ENCODE results near the gene TMEM132A. TPM values are rescaled to one million over a fixed set of nuclear protein-coding genes. Genes with fewer than 3 reads are reported as not detected.

TMEM132A gene
- polyA plus RNA-seq, 2 donors = 8.1 to 37.4 TPM

- no peak overlapping the region for H3K27ac ChIP-seq (ENCODE audit: low read depth in 2 of 2, low read length in 1 of 2)
- no peaks in the 10 kb centered on the region for H3K9me3 ChIP-seq (ENCODE audit: control insufficient read depth in 2 of 2, insufficient read depth in 1 of 2, low read depth in 1 of 2, low read length in 1 of 2)
- no peaks in the 10 kb centered on the region for H3K27me3 ChIP-seq (ENCODE audit: control insufficient read depth in 1 of 2, insufficient read depth in 2 of 2, low read length in 2 of 2)
- H3K36me3 ChIP-seq (ENCODE audit: control insufficient read depth in 2 of 2, insufficient read depth in 2 of 2, low read length in 1 of 2) = peaks cover 6 to 27% of the 10 kb centered on the region in 2 donors
- WGBS, 2 donors = 91 to 96% methylated on average over 8 of the region's 8 CpGs
- no peak overlapping the region for H3K4me3 ChIP-seq (ENCODE audit: low read depth in 1 of 2, low read length in 2 of 2)
- H3K4me1 ChIP-seq (ENCODE audit: control insufficient read depth in 2 of 2, insufficient read depth in 2 of 2, low read length in 1 of 2) = peaks cover 6 to 26% of the 10 kb centered on the region in 2 donors
Observed at GRCh38 chr11:60926500-60926899, 2.2 kb downstream of the TMEM132A start.

GRCh38 chr11:60927061-60927592 is 2.9 kb downstream of the TMEM132A start:
- peaks cover 6 to 22% of the 10 kb centered on the region in 2 donors for H3K4me1 ChIP-seq (ENCODE audit: control insufficient read depth in 2 of 2, insufficient read depth in 2 of 2, low read length in 1 of 2)
- no peaks in the 10 kb centered on the region for H3K27me3 ChIP-seq (ENCODE audit: control insufficient read depth in 1 of 2, insufficient read depth in 2 of 2, low read length in 2 of 2)
- H3K36me3 ChIP-seq (ENCODE audit: control insufficient read depth in 2 of 2, insufficient read depth in 2 of 2, low read length in 1 of 2) = peaks cover 3 to 20% of the 10 kb centered on the region in 2 donors
- WGBS, 2 donors = 80 to 85% methylated on average over 8 of the region's 8 CpGs
- H3K27ac ChIP-seq (ENCODE audit: low read depth in 2 of 2, low read length in 1 of 2) = no peak overlapping the region
- H3K9me3 ChIP-seq (ENCODE audit: control insufficient read depth in 2 of 2, insufficient read depth in 1 of 2, low read depth in 1 of 2, low read length in 1 of 2) = no peaks in the 10 kb centered on the region
- H3K4me3 ChIP-seq (ENCODE audit: low read depth in 1 of 2, low read length in 2 of 2) = no peak overlapping the region

GRCh38 chr11:60927600-60927999 is 3.3 kb downstream of the TMEM132A start:
- Histone ChIP-seq H3K4me1 (ENCODE audit: control insufficient read depth in 2 of 2, insufficient read depth in 2 of 2, low read length in 1 of 2) (peaks cover 6 to 22% of the 10 kb centered on the region in 2 donors), H3K27ac (ENCODE audit: low read depth in 2 of 2, low read length in 1 of 2) (no peak overlapping the region), H3K27me3 (ENCODE audit: control insufficient read depth in 1 of 2, insufficient read depth in 2 of 2, low read length in 2 of 2) (no peaks in the 10 kb centered on the region), H3K4me3 (ENCODE audit: low read depth in 1 of 2, low read length in 2 of 2) (no peak overlapping the region), H3K9me3 (ENCODE audit: control insufficient read depth in 2 of 2, insufficient read depth in 1 of 2, low read depth in 1 of 2, low read length in 1 of 2) (no peaks in the 10 kb centered on the region), H3K36me3 (ENCODE audit: control insufficient read depth in 2 of 2, insufficient read depth in 2 of 2, low read length in 1 of 2) (peaks cover 3 to 16% of the 10 kb centered on the region in 2 donors)
- whole genome bisulfite sequencing, 2 donors = 68 to 81% methylated on average over 16 of the region's 16 CpGs

- WGBS, 2 donors = 88 to 90% methylated on average over 20 of the region's 20 CpGs
- no peak overlapping the region for H3K4me3 ChIP-seq (ENCODE audit: low read depth in 1 of 2, low read length in 2 of 2)
- peaks cover 6 to 22% of the 10 kb centered on the region in 2 donors for H3K4me1 ChIP-seq (ENCODE audit: control insufficient read depth in 2 of 2, insufficient read depth in 2 of 2, low read length in 1 of 2)
- no peaks in the 10 kb centered on the region for H3K27me3 ChIP-seq (ENCODE audit: control insufficient read depth in 1 of 2, insufficient read depth in 2 of 2, low read length in 2 of 2)
- H3K36me3 ChIP-seq (ENCODE audit: control insufficient read depth in 2 of 2, insufficient read depth in 2 of 2, low read length in 1 of 2) = peaks cover 0 to 12% of the 10 kb centered on the region in 2 donors
- H3K27ac ChIP-seq (ENCODE audit: low read depth in 2 of 2, low read length in 1 of 2) = no peak overlapping the region
- no peaks in the 10 kb centered on the region for H3K9me3 ChIP-seq (ENCODE audit: control insufficient read depth in 2 of 2, insufficient read depth in 1 of 2, low read depth in 1 of 2, low read length in 1 of 2)
Observed at GRCh38 chr11:60928563-60929001, 4.3 kb downstream of the TMEM132A start.

GRCh38 chr11:60929764-60930163 is 5.5 kb downstream of the TMEM132A start:
- Histone ChIP-seq H3K27me3 (ENCODE audit: control insufficient read depth in 1 of 2, insufficient read depth in 2 of 2, low read length in 2 of 2) (no peaks in the 10 kb centered on the region), H3K9me3 (ENCODE audit: control insufficient read depth in 2 of 2, insufficient read depth in 1 of 2, low read depth in 1 of 2, low read length in 1 of 2) (no peaks in the 10 kb centered on the region), H3K4me1 (ENCODE audit: control insufficient read depth in 2 of 2, insufficient read depth in 2 of 2, low read length in 1 of 2) (peaks cover 0 to 15% of the 10 kb centered on the region in 2 donors), H3K27ac (ENCODE audit: low read depth in 2 of 2, low read length in 1 of 2) (no peak overlapping the region), H3K4me3 (ENCODE audit: low read depth in 1 of 2, low read length in 2 of 2) (no peak overlapping the region), H3K36me3 (ENCODE audit: control insufficient read depth in 2 of 2, insufficient read depth in 2 of 2, low read length in 1 of 2) (peaks cover 0 to 15% of the 10 kb centered on the region in 2 donors)
- 66 to 78% methylated on average over 4 of the region's 4 CpGs for WGBS, 2 donors

- peaks cover 0 to 15% of the 10 kb centered on the region in 2 donors for H3K36me3 ChIP-seq (ENCODE audit: control insufficient read depth in 2 of 2, insufficient read depth in 2 of 2, low read length in 1 of 2)
- no peak overlapping the region for H3K4me3 ChIP-seq (ENCODE audit: low read depth in 1 of 2, low read length in 2 of 2)
- H3K27ac ChIP-seq (ENCODE audit: low read depth in 2 of 2, low read length in 1 of 2) = no peak overlapping the region
- H3K4me1 ChIP-seq (ENCODE audit: control insufficient read depth in 2 of 2, insufficient read depth in 2 of 2, low read length in 1 of 2) = peaks cover 0 to 12% of the 10 kb centered on the region in 2 donors
- H3K9me3 ChIP-seq (ENCODE audit: control insufficient read depth in 2 of 2, insufficient read depth in 1 of 2, low read depth in 1 of 2, low read length in 1 of 2) = no peaks in the 10 kb centered on the region
- no peaks in the 10 kb centered on the region for H3K27me3 ChIP-seq (ENCODE audit: control insufficient read depth in 1 of 2, insufficient read depth in 2 of 2, low read length in 2 of 2)
- 85 to 91% methylated on average over 4 of the region's 4 CpGs for WGBS, 2 donors
Observed at GRCh38 chr11:60930394-60930793, 6.1 kb downstream of the TMEM132A start.

GRCh38 chr11:60931917-60932316 is 7.7 kb downstream of the TMEM132A start:
- WGBS, 2 donors = 80 to 82% methylated on average over 9 of the region's 9 CpGs
- no peaks in the 10 kb centered on the region for H3K9me3 ChIP-seq (ENCODE audit: control insufficient read depth in 2 of 2, insufficient read depth in 1 of 2, low read depth in 1 of 2, low read length in 1 of 2)
- H3K27me3 ChIP-seq (ENCODE audit: control insufficient read depth in 1 of 2, insufficient read depth in 2 of 2, low read length in 2 of 2) = no peaks in the 10 kb centered on the region
- H3K27ac ChIP-seq (ENCODE audit: low read depth in 2 of 2, low read length in 1 of 2) = no peak overlapping the region
- no peak overlapping the region for H3K4me3 ChIP-seq (ENCODE audit: low read depth in 1 of 2, low read length in 2 of 2)
- peaks cover 4 to 11% of the 10 kb centered on the region in 2 donors for H3K4me1 ChIP-seq (ENCODE audit: control insufficient read depth in 2 of 2, insufficient read depth in 2 of 2, low read length in 1 of 2)
- H3K36me3 ChIP-seq (ENCODE audit: control insufficient read depth in 2 of 2, insufficient read depth in 2 of 2, low read length in 1 of 2) = peaks cover 0 to 28% of the 10 kb centered on the region in 2 donors

GRCh38 chr11:60932605-60933356 is 8.5 kb downstream of the TMEM132A start:
- peaks cover 4 to 11% of the 10 kb centered on the region in 2 donors for H3K4me1 ChIP-seq (ENCODE audit: control insufficient read depth in 2 of 2, insufficient read depth in 2 of 2, low read length in 1 of 2)
- no peak overlapping the region for H3K4me3 ChIP-seq (ENCODE audit: low read depth in 1 of 2, low read length in 2 of 2)
- H3K36me3 ChIP-seq (ENCODE audit: control insufficient read depth in 2 of 2, insufficient read depth in 2 of 2, low read length in 1 of 2) = peaks cover 0 to 28% of the 10 kb centered on the region in 2 donors
- WGBS, 2 donors = 50 to 74% methylated on average over 5 of the region's 5 CpGs
- H3K9me3 ChIP-seq (ENCODE audit: control insufficient read depth in 2 of 2, insufficient read depth in 1 of 2, low read depth in 1 of 2, low read length in 1 of 2) = no peaks in the 10 kb centered on the region
- H3K27me3 ChIP-seq (ENCODE audit: control insufficient read depth in 1 of 2, insufficient read depth in 2 of 2, low read length in 2 of 2) = no peaks in the 10 kb centered on the region
- no peak overlapping the region for H3K27ac ChIP-seq (ENCODE audit: low read depth in 2 of 2, low read length in 1 of 2)

- H3K4me3 ChIP-seq (ENCODE audit: low read depth in 1 of 2, low read length in 2 of 2) = no peak overlapping the region
- peaks cover 0 to 27% of the 10 kb centered on the region in 2 donors for H3K36me3 ChIP-seq (ENCODE audit: control insufficient read depth in 2 of 2, insufficient read depth in 2 of 2, low read length in 1 of 2)
- no peaks in the 10 kb centered on the region for H3K27me3 ChIP-seq (ENCODE audit: control insufficient read depth in 1 of 2, insufficient read depth in 2 of 2, low read length in 2 of 2)
- H3K27ac ChIP-seq (ENCODE audit: low read depth in 2 of 2, low read length in 1 of 2) = no peak overlapping the region
- WGBS, 2 donors = 93 to 95% methylated on average over 37 of the region's 37 CpGs
- peaks cover 4 to 11% of the 10 kb centered on the region in 2 donors for H3K4me1 ChIP-seq (ENCODE audit: control insufficient read depth in 2 of 2, insufficient read depth in 2 of 2, low read length in 1 of 2)
- no peaks in the 10 kb centered on the region for H3K9me3 ChIP-seq (ENCODE audit: control insufficient read depth in 2 of 2, insufficient read depth in 1 of 2, low read depth in 1 of 2, low read length in 1 of 2)
Observed at GRCh38 chr11:60933416-60934123, 9.3 kb downstream of the TMEM132A start.
